ENCODE measurements around the gene MYH6. TPM values are rescaled to one million over a fixed set of nuclear protein-coding genes. Genes with fewer than 3 reads are reported as not detected.

Gene MYH6
- total and polyA plus RNA-seq, 2 of the 13 experiments (the other 11 are each of a cell fraction or from before 2014, with no cell fraction given), result 0.01 TPM; not detected in 1

- H4K20me1 ChIP-seq (ENCODE audit: insufficient read depth, low read length), result no peaks in the 10 kb centered on the region
- in situ Hi-C loops (cut with HindIII; ENCODE audit: extremely low pct_ligation_motif_present, low pct_unique_long_range_greater_than_20kb) (loop anchor here (5.0 kb wide), 2 partner anchors 52 to 117 kb away; no protein-coding TSS in a partner anchor), intact Hi-C loops (cut with micrococcal nuclease; ENCODE audit: unreplicated experiment) (loop anchor here (1.0 to 5.0 kb wide), 3 partner anchors 51 to 257 kb away; no protein-coding TSS in a partner anchor)
- no peaks in the 10 kb centered on the region for H3K9me3 ChIP-seq (ENCODE audit: low read length)
- no peak overlapping the region for H3K4me3 ChIP-seq (replicated peaks in 1 of 3; ENCODE audit: insufficient read depth in 1 of 3, low read depth in 2 of 3, low read length in 3 of 3)
- no peak overlapping the region for H3K4me2 ChIP-seq (ENCODE audit: low read depth, low read length)
- FAIRE-seq (peak; percentile 72), ATAC-seq (peak; percentile 88), DNase-seq (ENCODE audit: low spot score) (peak; percentile 66)
- H3K4me1 ChIP-seq (ENCODE audit: insufficient read depth, low read length), result no peaks in the 10 kb centered on the region
- BruUV-seq (replicated peaks), result no TSS peak
- no peak overlapping the region for H2AFZ ChIP-seq (ENCODE audit: low read length)
- no peak overlapping the region for H3K9ac ChIP-seq (ENCODE audit: insufficient read depth, low read depth, low read length)
- no peaks in the 10 kb centered on the region for H3K79me2 ChIP-seq (ENCODE audit: insufficient read depth, low read length)
- 5% methylated on average over 12 of the region's 12 CpGs for WGBS (ENCODE audit: low lambda C conversion rate)
- peaks cover 26 to 90% of the 10 kb centered on the region in 2 experiments for H3K27me3 ChIP-seq (ENCODE audit: control insufficient read depth in 1 of 2, insufficient read depth in 2 of 2, low read length in 2 of 2)
- no peak overlapping the region for H3K27ac ChIP-seq (ENCODE audit: extremely low read length, insufficient read depth, low read length)
- POLR2A ChIA-PET, result interaction anchor here (1.2 to 1.4 kb wide), 4 partner anchors 19 to 73 kb away, joined by 3 to 16 read pairs (median 6); partner anchors contain the start of gene PABPN1
- no peaks in the 10 kb centered on the region for H3K36me3 ChIP-seq (replicated peaks in 1 of 2; ENCODE audit: control insufficient read depth in 1 of 2, insufficient read depth in 2 of 2, low read length in 2 of 2)
- CTCF ChIA-PET (ENCODE audit: low intra/inter-chr PET ratio, low total read pairs), result interaction anchor here (0.9 to 5.9 kb wide), 7 partner anchors 21 to 259 kb away, joined by 3 to 111 read pairs (median 4); no protein-coding TSS in a partner anchor
- TF ChIP-seq KDM2A (CRISPR knock-in tag; IDR thresholded peaks at IDR 0.05; ENCODE audit: borderline replicate concordance, low read depth) (peak; percentile 94; the same call in 1 of the 2 replicates), EZH2 (conservative IDR thresholded peaks at IDR 0.05; ENCODE audit: low read depth, low read length) (peak; percentile 85; the same call in 1 of the 2 replicates), TSC22D2 (CRISPR knock-in tag; IDR thresholded peaks at IDR 0.05; ENCODE audit: borderline replicate concordance) (peak; percentile 77; the same call in 1 of the 2 replicates), NRL (CRISPR knock-in tag; IDR thresholded peaks at IDR 0.05; ENCODE audit: borderline replicate concordance) (peak; percentile 73), KLF16 (CRISPR knock-in tag; IDR thresholded peaks at IDR 0.05) (0 out of 4 replicates have a peak, but pooled peaks of 1 of the 2 experiments have one; percentile 66), SRF (IDR thresholded peaks at IDR 0.05; ENCODE audit: low read depth, low read length) (no peak), SMAD1 (CRISPR knock-in tag; IDR thresholded peaks at IDR 0.05; ENCODE audit: borderline replicate concordance, low read depth) (0 out of 2 replicates have a peak, but pooled peaks have one; percentile 31), RARA (CRISPR knock-in tag; IDR thresholded peaks at IDR 0.05) (peak; percentile 29; the same call in 1 of the 2 replicates), SP2 (CRISPR knock-in tag; IDR thresholded peaks at IDR 0.05) (no peak), ZC3H13 (CRISPR knock-in tag; IDR thresholded peaks at IDR 0.05) (no peak), HBP1 (CRISPR knock-in tag; IDR thresholded peaks at IDR 0.05; ENCODE audit: low read depth) (no peak), ZFYVE20 (CRISPR knock-in tag; IDR thresholded peaks at IDR 0.05; ENCODE audit: borderline replicate concordance, low read depth) (no peak), SMC3 (IDR thresholded peaks at IDR 0.05; ENCODE audit: low read length) (peak; percentile 89), REPIN1 (CRISPR knock-in tag; IDR thresholded peaks at IDR 0.05; ENCODE audit: borderline replicate concordance, low read depth) (peak; percentile 72; the same call in 1 of the 2 replicates), HNF1A (IDR thresholded peaks at IDR 0.05; ENCODE audit: low read depth) (no peak), HNF1A (CRISPR knock-in tag; IDR thresholded peaks at IDR 0.05; ENCODE audit: borderline replicate concordance) (no peak)
Observed at GRCh38 chr14:23379366-23380196, 28.5 kb downstream of the MYH6 start.
